Measurements from ENCODE around the gene SLC9C1.

GRCh38 chr3:112130638-112130993, 163.4 kb downstream of the SLC9C1 start:
- TF ChIP-seq, protein P1, sequence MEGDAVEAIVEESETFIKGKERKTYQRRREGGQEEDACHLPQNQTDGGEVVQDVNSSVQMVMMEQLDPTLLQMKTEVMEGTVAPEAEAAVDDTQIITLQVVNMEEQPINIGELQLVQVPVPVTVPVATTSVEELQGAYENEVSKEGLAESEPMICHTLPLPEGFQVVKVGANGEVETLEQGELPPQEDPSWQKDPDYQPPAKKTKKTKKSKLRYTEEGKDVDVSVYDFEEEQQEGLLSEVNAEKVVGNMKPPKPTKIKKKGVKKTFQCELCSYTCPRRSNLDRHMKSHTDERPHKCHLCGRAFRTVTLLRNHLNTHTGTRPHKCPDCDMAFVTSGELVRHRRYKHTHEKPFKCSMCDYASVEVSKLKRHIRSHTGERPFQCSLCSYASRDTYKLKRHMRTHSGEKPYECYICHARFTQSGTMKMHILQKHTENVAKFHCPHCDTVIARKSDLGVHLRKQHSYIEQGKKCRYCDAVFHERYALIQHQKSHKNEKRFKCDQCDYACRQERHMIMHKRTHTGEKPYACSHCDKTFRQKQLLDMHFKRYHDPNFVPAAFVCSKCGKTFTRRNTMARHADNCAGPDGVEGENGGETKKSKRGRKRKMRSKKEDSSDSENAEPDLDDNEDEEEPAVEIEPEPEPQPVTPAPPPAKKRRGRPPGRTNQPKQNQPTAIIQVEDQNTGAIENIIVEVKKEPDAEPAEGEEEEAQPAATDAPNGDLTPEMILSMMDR (conservative IDR thresholded peaks at IDR 0.05; ENCODE audit: low read depth, low read length) = no peak
- no peak for TF ChIP-seq EZH2 (IDR thresholded peaks at IDR 0.05; ENCODE audit: borderline replicate concordance, low read depth, low read length, poor library complexity, severe bottlenecking)

All from A673 (cell line).